ENCODE results near the gene PHACTR1.

- TF ChIP-seq BHLHE40 (IDR thresholded peaks at IDR 0.05; ENCODE audit: borderline replicate concordance): no peak
- no peak for TF ChIP-seq SP1 (IDR thresholded peaks at IDR 0.05)
- TF ChIP-seq FOXM1 (IDR thresholded peaks at IDR 0.05; ENCODE audit: borderline replicate concordance): no peak
- TF ChIP-seq NFRKB (IDR thresholded peaks at IDR 0.05): no peak
- no peak for TF ChIP-seq ZNF384 (IDR thresholded peaks at IDR 0.05)
- no peak for TF ChIP-seq SUZ12 (IDR thresholded peaks at IDR 0.05)
- no peak for TF ChIP-seq PKNOX1 (IDR thresholded peaks at IDR 0.05)
- no peak for TF ChIP-seq ARNT (IDR thresholded peaks at IDR 0.05)
- no peak for TF ChIP-seq TARDBP (IDR thresholded peaks at IDR 0.05)
- TF ChIP-seq ELF4 (IDR thresholded peaks at IDR 0.05): no peak
- TF ChIP-seq L3MBTL2 (conservative IDR thresholded peaks at IDR 0.05): no peak
Measured at GRCh38 chr6:13234130-13234529, 517.6 kb downstream of the PHACTR1 start.
